Activated CD4-positive, alpha-beta memory T cell treated with anti-CD3 and anti-CD28 coated beads, Interleukin-2, amount 10 ng/mL, durations not matched to agents 7 days and 5 days (primary cell): ENCODE results near the gene DPP6. TPM values are rescaled to one million over a fixed set of nuclear protein-coding genes. Genes with fewer than 3 reads are reported as not detected.

Experiments
- CTCF ChIA-PET: fragments of 350-600 bp; sonication (Branson Sonifier 250); formaldehyde crosslinking; loops from one replicate; lab custom pipeline; 2021; ENCODE audit warnings: antibody characterized with exemption, inconsistent platforms; lab: Charles Lee
- POLR2A ChIA-PET: fragments of 350-600 bp; sonication (Branson Sonifier 250); formaldehyde crosslinking; loops from one replicate; lab custom pipeline; 2021; ENCODE audit warnings: antibody characterized with exemption; lab: Charles Lee
- DNase-seq: peaks from one replicate; pipeline ENCODE4 v3.0.0-alpha.2; 2020
- H3K27ac Mint-ChIP-seq: one replicate; pipeline ENCODE4 v1.8.0; 2021; ENCODE audit warnings: mild to moderate bottlenecking, mixed read lengths
- H3K27me3 Mint-ChIP-seq: one replicate; pipeline ENCODE4 v1.8.0; 2021; ENCODE audit warnings: mixed read lengths
- H3K36me3 Mint-ChIP-seq: one replicate; pipeline ENCODE4 v1.8.0; 2021; ENCODE audit warnings: low read depth, mixed read lengths
- H3K4me1 Mint-ChIP-seq: one replicate; pipeline ENCODE4 v1.8.0; 2021; ENCODE audit warnings: mixed read lengths
- H3K4me3 Mint-ChIP-seq: one replicate; pipeline ENCODE4 v1.8.0; 2021; ENCODE audit warnings: mild to moderate bottlenecking, mixed read lengths
- H3K9me3 Mint-ChIP-seq: one replicate; pipeline ENCODE4 v1.8.0; 2021; ENCODE audit warnings: mixed read lengths
- total RNA-seq, 2 experiments: library from RNA; stranded (reverse); gene quantifications; one replicate each; pipeline ENCODE4 v1.2.3, GENCODE V29; 2021

DPP6 gene
- total RNA-seq, 2 experiments from 2014 or later: not detected

DNA sequence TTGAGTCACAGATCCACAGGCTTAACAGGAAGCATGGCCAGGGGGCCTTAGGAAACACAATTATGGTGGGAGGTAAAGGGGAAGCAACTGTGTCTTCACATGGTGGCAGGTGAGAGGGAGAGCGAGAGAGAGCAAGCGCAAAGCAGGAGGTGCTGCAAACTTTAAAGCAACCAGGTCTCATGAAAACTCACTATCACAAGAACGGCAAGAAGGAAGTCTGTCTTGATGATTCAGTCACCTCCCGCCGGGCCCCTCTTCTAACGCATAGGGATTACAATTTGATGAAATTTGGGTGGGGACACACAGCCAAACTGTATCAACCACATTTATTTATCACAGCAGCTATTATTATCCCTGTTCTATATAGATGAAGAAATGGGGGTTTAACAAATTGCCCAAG lies 201.6 kb downstream of the DPP6 start:
- Mint-ChIP-seq H3K9me3 (peaks cover 3% of the 10 kb centered on the region), H3K27me3 (no peaks in the 10 kb centered on the region), H3K4me1 (no peaks in the 10 kb centered on the region), H3K4me3 (no peak overlapping the region), H3K27ac (no peak overlapping the region), H3K36me3 (no peaks in the 10 kb centered on the region)
- DNase-seq: no peak
- CTCF ChIA-PET: no interaction called here
- POLR2A ChIA-PET: no interaction called here

DNA sequence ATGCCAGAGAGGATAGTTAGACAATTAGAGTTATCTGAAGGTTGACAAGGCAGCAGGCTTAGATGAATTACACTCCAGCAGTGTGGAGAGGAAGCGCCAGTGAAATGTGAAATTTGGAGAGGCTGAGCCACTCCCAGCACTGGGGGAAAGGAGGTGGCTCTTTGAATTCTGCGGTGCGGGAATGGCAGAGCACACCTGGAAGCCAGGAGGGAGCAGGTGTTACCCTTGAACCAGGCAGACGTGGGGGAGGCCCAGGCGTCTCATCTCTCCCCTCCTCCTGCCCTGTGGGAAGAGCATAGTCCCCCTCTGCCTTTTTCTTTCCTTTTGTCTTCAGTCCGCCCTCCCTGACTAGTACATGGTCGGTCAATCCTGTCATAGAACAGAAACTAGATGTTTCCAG lies 203.1 kb downstream of the DPP6 start:
- no peaks in the 10 kb centered on the region for H3K36me3 Mint-ChIP-seq
- no peak overlapping the region for H3K4me3 Mint-ChIP-seq
- POLR2A ChIA-PET: no interaction called here

DNA sequence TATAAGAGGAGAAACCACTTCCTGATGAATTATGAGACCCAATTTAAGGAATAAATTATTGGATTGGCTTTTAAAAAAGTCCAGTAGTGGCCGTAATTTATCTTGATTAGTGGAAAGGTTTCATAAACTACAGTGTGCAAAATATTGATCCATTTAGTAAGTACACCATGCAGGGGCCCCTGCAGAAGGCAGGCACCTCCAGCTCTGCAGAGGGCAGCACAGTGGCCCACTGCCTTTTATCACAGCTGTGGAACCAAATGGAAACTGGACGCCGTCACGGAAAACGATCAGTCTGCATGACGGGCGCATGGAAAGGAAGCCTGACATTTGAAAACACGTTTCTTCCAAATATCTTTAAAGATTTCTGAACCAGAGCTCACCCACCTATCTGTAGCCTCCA lies 204.0 kb downstream of the DPP6 start:
- CTCF ChIA-PET: no interaction called here
- Mint-ChIP-seq H3K4me1 (no peaks in the 10 kb centered on the region), H3K9me3 (peaks cover 4% of the 10 kb centered on the region), H3K27me3 (no peaks in the 10 kb centered on the region), H3K27ac (no peak overlapping the region), H3K36me3 (no peaks in the 10 kb centered on the region), H3K4me3 (no peak overlapping the region)
- POLR2A ChIA-PET: no interaction called here
- DNase-seq: no peak

More for the DNA sequence above, 203.1 kb downstream of the DPP6 start:
- Mint-ChIP-seq H3K9me3 (peaks cover 4% of the 10 kb centered on the region), H3K27me3 (no peaks in the 10 kb centered on the region), H3K4me1 (no peaks in the 10 kb centered on the region), H3K27ac (no peak overlapping the region)
- no peak for DNase-seq
- CTCF ChIA-PET: no interaction called here

DNA sequence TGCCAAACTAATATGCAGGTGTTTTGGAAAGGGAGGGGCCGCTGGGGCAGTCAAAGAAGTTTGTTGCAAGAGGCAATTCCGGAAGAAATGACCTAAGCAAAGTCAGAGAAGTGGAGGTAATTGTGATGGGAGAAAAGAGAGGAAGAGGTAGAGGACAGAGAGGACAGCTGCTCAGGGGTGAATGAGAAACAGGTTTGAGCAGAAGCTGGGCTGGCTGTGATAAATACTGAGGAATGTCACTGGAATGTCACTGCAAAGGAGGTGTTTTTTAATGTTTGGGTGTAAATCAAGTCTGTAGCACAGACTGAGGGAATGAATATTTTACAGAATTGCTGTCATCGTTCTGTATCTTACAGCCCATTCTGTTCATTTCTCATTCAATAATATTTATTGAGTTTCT lies 207.2 kb downstream of the DPP6 start:
- Mint-ChIP-seq H3K27me3 (no peaks in the 10 kb centered on the region), H3K4me3 (no peak overlapping the region), H3K9me3 (peaks cover 11% of the 10 kb centered on the region), H3K27ac (no peak overlapping the region), H3K4me1 (no peaks in the 10 kb centered on the region), H3K36me3 (no peaks in the 10 kb centered on the region)
- no peak for DNase-seq
- CTCF ChIA-PET: no interaction called here
- POLR2A ChIA-PET: no interaction called here

DNA sequence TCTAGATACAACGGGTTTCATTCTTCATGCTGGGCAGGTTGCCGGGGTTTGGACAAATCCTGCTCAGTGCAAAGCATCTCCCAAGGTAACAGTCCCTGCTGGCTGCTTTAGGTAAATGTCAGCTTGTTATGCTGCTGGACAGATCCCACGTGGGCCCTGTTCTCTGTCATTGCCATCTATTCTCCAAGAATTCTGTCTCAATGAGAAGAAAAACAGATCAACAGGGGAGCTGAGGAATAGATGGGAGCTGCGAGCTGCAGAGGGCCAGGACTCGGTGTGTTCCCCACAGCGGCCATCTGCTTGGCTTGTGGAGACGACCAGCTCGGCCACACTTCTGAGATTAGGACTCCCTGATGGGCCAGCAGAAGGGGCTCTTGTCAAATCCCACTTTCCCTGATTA lies 235.2 kb downstream of the DPP6 start:
- no peaks in the 10 kb centered on the region for H3K36me3 Mint-ChIP-seq
- DNase-seq: no peak
- no peaks in the 10 kb centered on the region for H3K27me3 Mint-ChIP-seq
- no peaks in the 10 kb centered on the region for H3K4me1 Mint-ChIP-seq
- H3K4me3 Mint-ChIP-seq: no peak overlapping the region
- peaks cover 9% of the 10 kb centered on the region for H3K9me3 Mint-ChIP-seq
- POLR2A ChIA-PET: no interaction called here
- H3K27ac Mint-ChIP-seq: no peak overlapping the region
- CTCF ChIA-PET: interaction anchor here (0.6 kb wide), 1 partner anchor 754 kb away, joined by 3 read pairs; no protein-coding TSS in a partner anchor

DNA sequence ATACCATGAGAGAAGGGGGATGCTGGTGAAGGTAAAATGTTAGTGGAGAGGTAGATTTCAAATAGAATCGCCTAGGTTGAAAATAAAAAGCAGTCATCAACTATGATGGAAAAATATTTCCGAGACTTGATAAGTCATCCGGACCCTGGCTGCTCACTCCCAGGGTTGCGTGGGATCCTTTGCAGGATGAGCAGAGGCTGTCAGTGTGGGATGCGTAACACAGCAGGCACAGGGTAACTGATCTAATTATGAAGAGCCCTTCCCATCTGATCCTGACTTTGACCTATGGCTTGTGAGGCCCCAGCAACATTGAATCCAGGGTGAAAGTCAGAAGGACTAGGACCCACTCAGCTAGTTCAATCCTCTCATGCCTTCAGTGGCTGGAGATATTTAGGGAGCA lies 236.9 kb downstream of the DPP6 start:
- ChIA-PET POLR2A (no interaction called here), CTCF (no interaction called here)
- DNase-seq: no peak
- peaks cover 9% of the 10 kb centered on the region for H3K9me3 Mint-ChIP-seq
- H3K4me1 Mint-ChIP-seq: no peaks in the 10 kb centered on the region
- no peaks in the 10 kb centered on the region for H3K27me3 Mint-ChIP-seq
- no peak overlapping the region for H3K27ac Mint-ChIP-seq
- H3K36me3 Mint-ChIP-seq: no peaks in the 10 kb centered on the region
- H3K4me3 Mint-ChIP-seq: no peak overlapping the region

DNA sequence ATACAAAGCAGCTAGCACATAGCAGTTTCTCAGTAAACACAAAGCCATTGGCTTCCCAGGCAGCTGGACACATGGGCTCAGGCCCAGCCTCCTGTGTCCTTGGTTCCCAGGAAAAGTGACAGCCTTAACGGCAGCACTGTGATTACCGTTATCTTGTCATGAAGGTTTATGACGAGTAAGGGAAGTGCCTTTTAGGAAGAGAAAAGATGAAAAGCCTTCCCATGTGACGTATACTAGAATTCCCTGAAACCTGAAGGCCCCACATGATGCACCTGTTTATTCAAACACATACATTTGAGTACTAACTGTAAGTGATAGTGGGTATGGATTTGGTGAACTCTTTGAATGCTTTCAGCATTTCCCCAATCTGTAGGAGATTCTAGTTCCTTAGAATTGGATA lies 244.2 kb downstream of the DPP6 start:
- H3K36me3 Mint-ChIP-seq: no peaks in the 10 kb centered on the region
- H3K27me3 Mint-ChIP-seq: no peaks in the 10 kb centered on the region
- no peak overlapping the region for H3K27ac Mint-ChIP-seq
- CTCF ChIA-PET: no interaction called here
- H3K4me3 Mint-ChIP-seq: no peak overlapping the region
- POLR2A ChIA-PET: no interaction called here
- H3K9me3 Mint-ChIP-seq: peaks cover 8% of the 10 kb centered on the region
- H3K4me1 Mint-ChIP-seq: no peaks in the 10 kb centered on the region
- DNase-seq: no peak

DNA sequence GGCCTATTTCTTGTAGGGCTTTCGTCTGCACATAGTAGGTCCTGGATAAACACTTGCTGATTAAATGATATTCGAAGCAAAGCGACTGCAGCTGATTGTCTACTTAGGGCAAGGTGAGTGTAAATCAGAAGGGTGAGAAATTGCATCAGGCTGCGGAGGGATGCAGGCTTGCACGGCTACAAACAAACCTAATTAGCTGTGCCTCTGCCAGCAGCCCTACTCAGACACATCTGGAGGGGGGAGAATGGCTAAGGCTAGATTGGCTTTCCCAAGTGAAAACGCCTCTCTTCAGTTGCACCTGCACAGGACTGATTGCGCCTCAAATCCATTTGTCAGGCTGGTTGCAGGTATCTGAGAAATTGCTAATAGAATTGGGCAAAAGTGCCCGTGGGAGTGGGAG lies 247.5 kb downstream of the DPP6 start:
- Mint-ChIP-seq H3K4me1 (no peaks in the 10 kb centered on the region), H3K27me3 (no peaks in the 10 kb centered on the region), H3K36me3 (no peaks in the 10 kb centered on the region), H3K9me3 (peaks cover 9% of the 10 kb centered on the region), H3K27ac (no peak overlapping the region), H3K4me3 (no peak overlapping the region)
- ChIA-PET POLR2A (no interaction called here), CTCF (no interaction called here)
- no peak for DNase-seq

DNA sequence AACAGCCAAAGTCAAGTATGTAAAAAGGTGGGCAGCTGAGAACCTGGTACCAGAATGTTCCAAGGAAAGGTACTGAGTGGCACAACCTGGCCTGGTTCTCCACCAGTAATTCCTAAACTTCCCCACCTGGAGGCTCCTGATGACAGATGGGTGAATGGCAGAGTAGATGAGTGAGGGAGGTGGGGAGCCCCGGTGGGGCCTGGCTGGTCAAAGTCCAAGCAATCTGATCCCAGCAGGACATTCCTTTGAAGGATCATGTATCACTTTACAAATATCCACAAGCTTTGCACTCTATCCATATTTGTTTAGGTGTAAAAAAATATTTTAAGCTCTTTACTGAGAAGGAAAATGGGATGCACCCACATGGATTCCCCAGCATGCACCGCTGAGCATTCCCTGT lies 250.2 kb downstream of the DPP6 start:
- Mint-ChIP-seq H3K9me3 (peaks cover 7% of the 10 kb centered on the region), H3K4me1 (no peaks in the 10 kb centered on the region), H3K36me3 (no peaks in the 10 kb centered on the region), H3K27me3 (no peaks in the 10 kb centered on the region), H3K4me3 (no peak overlapping the region), H3K27ac (no peak overlapping the region)
- no peak for DNase-seq
- POLR2A ChIA-PET: no interaction called here
- CTCF ChIA-PET: no interaction called here

DNA sequence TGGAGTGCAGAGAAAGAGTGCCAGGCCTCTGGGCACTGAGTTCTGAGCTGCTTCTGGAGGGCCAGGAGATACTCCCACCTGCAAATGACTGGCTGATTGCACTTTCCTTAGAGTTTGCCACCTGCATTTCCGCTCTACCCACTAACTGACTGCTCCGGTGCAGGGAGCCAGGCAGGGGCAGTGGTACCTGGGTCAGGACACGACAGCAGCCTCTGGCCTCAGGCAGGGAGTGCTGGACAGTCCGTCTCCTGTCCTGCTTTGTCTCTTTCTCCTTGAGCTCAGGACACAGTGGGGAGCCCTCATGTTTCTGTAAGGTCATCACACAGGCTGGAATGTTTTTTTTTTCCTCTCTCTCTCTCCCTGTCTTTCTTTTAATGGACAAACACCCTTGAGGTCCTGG lies 252.0 kb downstream of the DPP6 start:
- no peaks in the 10 kb centered on the region for H3K27me3 Mint-ChIP-seq
- H3K36me3 Mint-ChIP-seq: no peaks in the 10 kb centered on the region
- CTCF ChIA-PET: no interaction called here
- POLR2A ChIA-PET: no interaction called here
- H3K9me3 Mint-ChIP-seq: peaks cover 7% of the 10 kb centered on the region
- H3K4me1 Mint-ChIP-seq: no peaks in the 10 kb centered on the region
- no peak for DNase-seq
- no peak overlapping the region for H3K27ac Mint-ChIP-seq
- no peak overlapping the region for H3K4me3 Mint-ChIP-seq

DNA sequence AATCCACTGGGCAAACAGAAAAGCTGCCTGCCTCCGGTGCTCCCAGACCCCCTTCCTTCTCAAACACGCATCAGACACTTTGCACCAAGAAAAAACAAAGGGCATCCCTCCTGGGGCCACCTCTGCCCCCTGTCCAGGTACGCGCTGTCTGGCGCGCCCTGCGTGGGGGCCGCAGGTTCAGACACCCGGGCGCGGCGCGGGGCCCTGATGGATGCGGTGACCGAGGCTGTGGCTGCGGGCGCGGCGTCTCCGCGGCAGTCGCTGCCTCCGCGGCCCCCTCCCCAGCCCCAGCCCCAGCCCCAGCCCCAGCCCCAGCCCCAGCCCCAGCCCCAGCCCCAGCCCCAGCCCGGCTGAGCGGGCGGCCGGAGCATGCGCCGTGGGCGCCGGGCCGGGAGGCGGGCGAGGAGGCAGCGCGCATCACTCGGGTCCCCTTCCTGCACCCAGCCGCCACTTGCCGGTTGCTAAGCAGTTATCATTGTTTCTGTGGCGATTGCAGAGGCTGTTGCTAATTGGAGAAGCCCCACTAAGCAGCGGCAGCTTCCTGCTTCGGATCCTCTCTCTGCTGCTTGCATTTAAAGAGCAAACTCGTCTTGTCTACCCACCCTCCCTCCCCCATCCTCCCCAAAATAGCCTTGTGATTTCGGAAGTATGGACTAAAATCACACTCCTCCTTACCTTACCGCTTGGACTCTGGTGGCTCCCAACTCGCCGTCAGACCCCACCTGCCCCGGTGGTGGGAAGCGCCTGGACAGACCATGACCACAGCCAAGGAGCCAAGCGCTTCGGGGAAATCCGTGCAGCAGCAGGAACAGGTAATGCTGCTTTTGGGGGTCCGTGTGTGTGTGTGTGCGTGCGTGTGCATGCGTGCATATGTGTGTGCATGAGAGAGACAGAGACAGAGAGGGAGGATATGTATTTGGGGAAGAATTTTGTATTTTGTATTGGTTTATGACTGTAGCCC lies 252.8 kb downstream of the DPP6 start:
- Mint-ChIP-seq H3K4me1 (no peaks in the 10 kb centered on the region), H3K4me3 (no peak overlapping the region), H3K27me3 (no peaks in the 10 kb centered on the region), H3K27ac (no peak overlapping the region), H3K36me3 (no peaks in the 10 kb centered on the region), H3K9me3 (peaks cover 7% of the 10 kb centered on the region)
- DNase-seq: no peak
- CTCF ChIA-PET: no interaction called here
- POLR2A ChIA-PET: no interaction called here

DNA sequence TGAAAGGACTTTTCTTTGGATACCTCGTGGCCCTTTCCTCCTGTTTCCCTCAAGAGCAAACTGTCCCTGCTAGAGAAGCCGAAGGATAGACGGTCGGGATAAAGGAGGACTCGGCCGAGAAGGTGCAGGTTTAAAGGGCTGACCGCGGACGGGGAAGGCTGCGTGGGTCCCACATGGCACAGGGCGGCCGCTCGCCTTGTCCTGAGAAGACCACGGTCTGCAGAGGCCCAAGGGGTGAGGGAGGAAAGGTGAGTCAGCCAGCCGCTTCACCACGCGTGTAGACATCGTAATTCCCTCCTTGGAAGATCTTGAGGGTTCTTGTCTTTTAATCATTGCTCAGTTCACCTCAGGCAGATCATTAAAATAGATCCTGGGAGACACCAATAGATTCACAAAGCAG lies 253.8 kb downstream of the DPP6 start:
- Mint-ChIP-seq H3K4me3 (no peak overlapping the region), H3K9me3 (peaks cover 7% of the 10 kb centered on the region), H3K36me3 (no peaks in the 10 kb centered on the region), H3K4me1 (no peaks in the 10 kb centered on the region), H3K27me3 (no peaks in the 10 kb centered on the region), H3K27ac (no peak overlapping the region)
- POLR2A ChIA-PET: no interaction called here
- DNase-seq: no peak
- CTCF ChIA-PET: no interaction called here

DNA sequence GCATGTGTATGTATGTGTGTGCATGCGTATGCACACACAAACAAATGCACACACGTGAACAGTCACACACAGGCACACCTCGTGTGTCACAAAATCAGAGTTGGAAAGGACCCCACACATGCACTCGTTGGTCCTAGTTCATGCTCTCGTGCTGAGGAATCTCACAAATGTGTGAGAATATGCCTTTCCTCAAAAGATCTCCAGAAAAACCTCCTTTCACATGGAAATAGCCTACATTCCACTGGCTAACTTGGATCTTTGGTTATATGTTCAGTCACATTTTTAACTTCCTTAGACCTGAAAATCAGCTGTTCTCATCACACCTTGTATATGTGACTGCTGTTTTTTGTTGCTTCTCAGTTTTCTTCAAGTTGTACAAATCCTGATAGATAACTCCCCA lies 256.7 kb downstream of the DPP6 start:
- no peaks in the 10 kb centered on the region for H3K36me3 Mint-ChIP-seq
- H3K9me3 Mint-ChIP-seq: no peaks in the 10 kb centered on the region
- no peaks in the 10 kb centered on the region for H3K4me1 Mint-ChIP-seq
- POLR2A ChIA-PET: no interaction called here
- no peak overlapping the region for H3K27ac Mint-ChIP-seq
- H3K4me3 Mint-ChIP-seq: no peak overlapping the region
- H3K27me3 Mint-ChIP-seq: no peaks in the 10 kb centered on the region
- DNase-seq: no peak
- CTCF ChIA-PET: no interaction called here

DNA sequence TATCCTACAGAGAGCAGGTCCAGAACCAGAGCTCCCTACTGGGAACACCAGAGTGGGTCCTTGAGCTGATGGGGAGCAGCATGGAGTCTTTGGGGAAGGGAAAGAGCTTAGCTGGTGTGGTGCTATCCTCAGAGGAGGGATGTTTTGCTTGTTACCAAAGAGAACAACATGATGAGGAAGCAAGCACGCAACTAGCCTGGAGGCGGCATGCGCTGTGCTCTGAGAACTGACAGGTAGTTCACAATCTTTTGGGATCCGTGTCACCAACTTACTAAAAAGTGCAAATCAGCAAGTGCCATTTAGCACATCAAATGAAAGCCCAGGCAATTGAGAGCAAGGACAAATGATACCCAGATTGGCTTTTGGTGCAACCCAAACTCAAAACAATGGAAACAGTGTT lies 257.9 kb downstream of the DPP6 start:
- no peak for DNase-seq
- ChIA-PET POLR2A (no interaction called here), CTCF (no interaction called here)
- Mint-ChIP-seq H3K27me3 (no peaks in the 10 kb centered on the region), H3K36me3 (no peaks in the 10 kb centered on the region), H3K4me1 (no peaks in the 10 kb centered on the region), H3K9me3 (no peaks in the 10 kb centered on the region), H3K27ac (no peak overlapping the region), H3K4me3 (no peak overlapping the region)
